ACHN (cell line): Measurements from ENCODE around the gene MR1.

ENCODE experiments used
- DNase-seq: peaks from one replicate; pipeline ENCODE4 v3.0.0-alpha.2; 2015
- in situ Hi-C: cut with HindIII; loops from 2 replicates; pipeline ENCODE4 v1.10.0; 2017; ENCODE audit warnings: low sequenced_read_pairs, low pct_ligation_motif_present, low pct_unique_long_range_greater_than_20kb

The MR1 gene

DNA sequence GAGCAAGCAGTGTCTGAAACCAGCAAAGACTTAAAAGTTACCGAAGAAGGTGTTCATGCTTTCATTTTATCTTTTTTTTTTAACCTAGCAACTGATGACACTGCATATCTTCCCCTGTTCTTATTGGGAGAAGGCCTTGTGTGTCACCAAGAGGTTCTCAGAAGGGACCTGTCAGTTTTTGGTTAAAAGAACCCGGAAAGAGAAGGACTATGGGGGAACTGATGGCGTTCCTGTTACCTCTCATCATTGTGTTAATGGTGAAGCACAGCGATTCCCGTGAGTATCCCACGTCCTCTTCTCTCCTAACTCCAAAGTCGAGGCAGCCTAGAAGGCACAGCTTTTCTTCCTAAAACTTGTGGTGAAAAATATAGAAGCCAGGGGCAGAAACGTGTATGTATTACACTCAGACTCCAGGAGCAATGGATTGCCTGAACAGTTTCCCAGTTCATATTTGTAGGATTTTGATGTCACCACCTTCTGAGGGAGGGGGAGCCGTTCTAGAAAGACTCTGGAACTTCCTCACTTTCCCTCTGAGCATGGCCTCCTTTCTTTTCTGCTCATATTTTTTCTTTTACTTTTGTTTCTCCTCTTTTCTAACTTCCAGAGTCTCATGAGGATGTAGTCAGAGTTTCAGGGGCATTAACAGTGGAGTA is at the start of gene MR1:
TSS of gene MR1 (plus strand) at position 185 of the 653 bp plus-strand sequence. CDS start at position 210, 25 bp downstream.
- peak; percentile 92 for DNase-seq
- in situ Hi-C loops: no loop called here

- DNase-seq: peak; percentile 36
- in situ Hi-C loops: no loop called here
These were observed 45.5 kb upstream of the MR1 start for GRCh38 chr1:180988253-180988752.

DNA sequence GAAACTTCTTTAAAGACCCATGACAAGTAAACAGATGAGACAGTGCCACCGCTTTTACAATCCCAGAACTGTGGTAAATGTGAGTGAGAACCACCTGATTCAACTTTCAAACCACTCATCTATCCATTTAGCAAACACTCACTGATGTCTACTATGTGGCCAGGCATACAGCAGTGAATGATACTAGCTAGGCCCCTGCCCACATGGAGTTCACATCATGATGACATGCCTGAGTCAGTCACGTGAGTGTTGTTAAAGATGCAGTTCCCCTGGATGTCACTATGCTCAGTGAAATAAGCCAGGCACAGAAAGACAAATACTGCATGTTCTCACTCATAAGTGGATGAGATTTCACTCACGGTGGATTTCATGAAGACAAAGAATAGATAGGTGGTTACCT is 39.5 kb upstream of the MR1 start:
- DNase-seq: no peak
- in situ Hi-C loops: no loop called here

DNA sequence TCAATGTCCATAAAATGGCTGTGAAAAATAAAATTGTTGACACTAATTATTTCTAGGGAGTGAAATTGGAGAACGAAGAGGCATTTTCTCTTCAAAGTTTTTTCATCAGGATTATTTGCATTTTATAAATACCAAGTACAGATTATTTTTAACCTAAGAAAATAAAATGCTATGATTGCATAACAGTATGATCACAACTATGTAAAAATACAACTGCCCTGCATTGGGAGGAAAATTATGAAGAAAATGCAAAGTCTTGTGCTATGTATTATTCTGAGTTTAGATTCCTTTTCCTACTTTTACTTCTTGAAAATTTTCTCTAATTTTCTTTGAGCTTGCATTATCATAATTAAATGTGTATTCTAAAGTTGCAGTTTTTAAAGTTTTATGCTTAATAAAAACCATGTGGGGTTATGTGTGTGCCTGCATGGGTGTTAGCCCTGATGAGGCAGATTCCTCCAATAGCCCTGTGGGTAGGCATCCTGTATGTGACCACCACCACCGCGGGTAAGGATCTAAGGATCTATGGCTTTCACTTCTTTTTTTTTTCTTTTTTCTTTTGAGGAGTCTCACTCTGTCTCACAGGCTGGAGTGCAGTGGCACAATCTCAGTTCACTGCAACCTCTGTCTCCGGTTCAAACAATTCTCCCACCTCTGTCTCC is 35.8 kb upstream of the MR1 start:
- DNase-seq: no peak
- in situ Hi-C loops: no loop called here

DNA sequence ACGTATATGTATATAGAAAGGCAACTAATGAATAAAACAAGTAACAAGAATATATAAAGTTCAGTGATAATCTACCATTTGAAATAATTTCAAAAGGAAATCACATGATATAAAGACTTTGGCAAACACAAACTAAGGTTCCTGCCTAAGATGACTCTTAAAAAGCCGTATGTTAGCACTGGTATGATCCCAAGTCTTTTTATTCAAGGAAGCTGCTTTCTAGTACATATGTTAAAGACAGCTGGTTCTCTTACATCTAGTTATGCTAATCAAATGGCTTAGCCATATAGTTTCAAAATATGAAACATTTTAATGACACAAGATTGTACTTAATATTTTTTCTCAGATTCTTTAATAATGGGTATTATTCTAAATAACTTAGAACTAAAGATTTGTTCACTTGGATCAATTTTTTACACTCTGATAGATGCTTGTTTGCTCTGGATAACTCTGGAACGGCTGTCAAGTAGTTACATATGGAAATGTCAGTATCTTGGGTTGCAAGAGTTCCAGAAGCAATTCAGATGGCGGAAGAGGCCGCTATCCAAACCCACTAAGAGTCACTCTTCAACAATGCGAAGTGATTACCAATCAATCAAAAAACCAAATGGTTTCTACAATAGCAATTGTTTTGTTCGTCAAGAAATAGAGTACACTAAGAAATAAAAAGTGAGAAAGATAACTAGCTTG is 32.5 kb upstream of the MR1 start:
- in situ Hi-C loops: no loop called here
- no peak for DNase-seq

- in situ Hi-C loops: no loop called here
- no peak for DNase-seq
These were observed 31.1 kb upstream of the MR1 start for GRCh38 chr1:181002582-181003172.

GRCh38 chr1:181010789-181011188 is 23.0 kb upstream of the MR1 start:
- DNase-seq: peak; percentile 11
- in situ Hi-C loops: no loop called here

DNA sequence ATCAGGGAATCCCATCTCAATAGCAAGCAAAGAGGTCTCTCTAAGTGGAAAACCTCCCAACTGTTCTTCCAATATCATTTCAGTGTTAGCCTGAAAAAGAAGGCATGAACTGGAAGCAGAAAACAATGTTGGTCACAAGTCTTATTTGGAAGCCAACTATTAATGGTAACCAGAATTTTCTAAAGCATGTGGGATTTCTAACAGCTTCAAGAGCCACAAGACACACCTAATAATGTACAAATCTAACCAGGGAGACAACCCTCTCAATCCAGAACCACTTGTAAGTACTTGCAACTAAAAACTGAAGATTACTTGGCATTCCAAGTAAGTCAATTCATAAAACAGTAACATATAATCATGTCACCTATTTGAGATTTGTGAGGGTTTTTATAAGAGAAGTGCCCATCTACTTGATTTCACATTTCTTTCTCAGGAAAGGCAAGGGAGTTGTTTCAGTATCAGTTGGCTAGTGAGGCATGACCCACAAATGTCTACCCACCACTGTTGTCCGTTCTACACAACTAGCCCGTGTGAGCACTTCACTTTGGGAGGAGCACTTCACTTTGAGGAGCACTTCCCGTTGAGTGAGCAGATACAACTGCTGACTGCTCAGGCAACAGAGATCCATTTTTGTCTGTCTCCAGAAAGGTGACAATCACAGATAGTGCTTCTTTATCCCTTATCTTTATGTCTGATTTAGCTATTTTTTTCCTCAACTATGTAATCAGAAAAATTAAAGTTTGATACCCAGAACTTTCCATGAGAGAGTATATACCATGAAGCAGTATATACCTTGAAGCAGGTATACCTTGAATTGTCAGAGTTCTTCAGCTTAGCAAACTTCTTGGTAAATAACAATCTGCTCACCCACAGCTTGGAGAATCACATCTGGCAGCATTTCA is 22.2 kb upstream of the MR1 start:
- in situ Hi-C loops: no loop called here
- DNase-seq: no peak

DNA sequence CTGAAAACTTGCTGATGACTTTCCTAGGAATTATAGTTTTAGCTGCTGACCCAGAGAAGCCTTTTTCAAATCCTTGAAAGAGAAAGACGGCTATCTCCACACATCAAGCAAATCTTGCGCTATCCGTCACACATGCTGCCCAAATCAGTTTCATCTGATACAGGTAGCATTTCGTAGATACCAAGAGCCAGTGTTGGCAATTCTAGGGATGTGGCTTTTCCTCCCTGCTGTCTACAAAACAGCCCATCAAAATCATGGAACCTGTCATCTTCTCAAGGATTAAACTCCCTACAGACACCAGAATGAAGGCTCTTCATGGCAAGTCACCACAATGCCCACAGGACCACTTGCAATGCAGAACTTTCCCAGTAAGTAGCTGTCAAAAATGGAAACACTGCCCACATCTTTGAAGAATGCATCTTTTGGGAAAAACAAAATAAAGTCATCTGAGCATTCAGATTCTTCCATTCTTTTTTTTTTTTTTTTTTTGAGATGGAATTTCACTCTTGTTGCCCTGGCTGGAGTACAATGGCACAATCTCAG is 21.5 kb upstream of the MR1 start:
- DNase-seq: no peak
- in situ Hi-C loops: no loop called here

- in situ Hi-C loops: no loop called here
- no peak for DNase-seq
These were observed 20.6 kb upstream of the MR1 start for GRCh38 chr1:181013144-181013543.

GRCh38 chr1:181014477-181015250 is 19.1 kb upstream of the MR1 start:
- no peak for DNase-seq
- in situ Hi-C loops: no loop called here

DNA sequence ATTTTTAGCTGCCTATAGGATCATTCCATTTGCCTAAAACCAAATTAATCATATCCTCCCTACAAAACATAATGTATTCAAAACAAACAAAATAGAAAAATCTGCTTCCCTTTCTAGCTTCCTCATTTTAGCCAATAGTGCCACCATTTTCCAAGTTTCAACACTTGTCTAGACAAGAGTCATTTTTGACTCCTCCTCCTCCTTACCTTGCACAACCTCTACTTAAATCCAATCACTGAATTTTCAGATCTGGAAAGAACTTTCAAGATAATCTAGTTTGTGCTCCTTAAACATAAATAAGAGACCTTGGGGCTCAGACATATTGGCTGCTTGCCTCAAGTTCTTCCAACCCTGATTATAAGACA is 18.6 kb upstream of the MR1 start:
- in situ Hi-C loops: no loop called here
- DNase-seq: no peak

DNA sequence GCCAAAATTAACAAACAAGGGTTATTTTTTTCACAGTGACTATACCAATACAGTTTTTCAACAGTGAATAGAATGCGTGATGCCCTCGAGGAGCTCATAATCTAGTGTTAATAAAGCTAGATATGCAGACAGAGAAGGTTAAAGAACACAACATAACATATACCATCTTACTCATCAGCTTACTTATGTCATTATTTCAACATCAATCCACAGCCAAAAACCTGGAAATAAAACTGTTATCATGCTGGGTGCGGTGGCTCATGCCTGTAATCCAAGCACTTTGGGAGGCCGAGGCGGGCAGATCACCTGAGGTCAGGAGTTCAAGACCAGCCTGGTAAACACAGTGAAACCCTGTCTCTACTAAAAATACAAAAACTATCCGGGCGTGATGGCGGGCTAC is 17.2 kb upstream of the MR1 start:
- DNase-seq: no peak
- in situ Hi-C loops: no loop called here

GRCh38 chr1:181018901-181019681 is 14.7 kb upstream of the MR1 start:
- DNase-seq: no peak
- in situ Hi-C loops: no loop called here

GRCh38 chr1:181021159-181021558 is 12.6 kb upstream of the MR1 start:
- in situ Hi-C loops: no loop called here

GRCh38 chr1:181021811-181022434 is 11.9 kb upstream of the MR1 start:
- DNase-seq: peak; percentile 71
- in situ Hi-C loops: no loop called here

More at GRCh38 chr1:181021159-181021558, 12.6 kb upstream of the MR1 start:
- no peak for DNase-seq
